ENCODE data around the gene RASGEF1B. TPM values are rescaled to one million over a fixed set of nuclear protein-coding genes. Genes with fewer than 3 reads are reported as not detected.

Gene RASGEF1B
- total RNA-seq, 4 donors from 2014 or later, result 5.2 to 18.6 (median 6.2) TPM

GRCh38 chr4:81436096-81436495 is 35.6 kb downstream of the RASGEF1B start:
- no peak for DNase-seq (ENCODE audit: extremely low spot score)
- Histone ChIP-seq H3K4me3 (no peak overlapping the region), H3K27me3 (no peaks in the 10 kb centered on the region), H3K9me3 (no peaks in the 10 kb centered on the region), H3K36me3 (peaks cover 6 to 73% (median 39%) of the 10 kb centered on the region in 4 donors), H3K4me1 (no peaks in the 10 kb centered on the region), H3K27ac (replicated peaks in 1 of 4) (no peak overlapping the region)
- intact Hi-C loops (cut with DNase I), result no loop called here
- TF ChIP-seq POLR2AphosphoS5 (IDR thresholded peaks at IDR 0.05) (no peak), CTCF (IDR thresholded peaks at IDR 0.05) (no peak), EP300 (IDR thresholded peaks at IDR 0.05) (no peak), POLR2A (IDR thresholded peaks at IDR 0.05; ENCODE audit: low read depth) (no peak)

GRCh38 chr4:81432825-81433224 is 38.9 kb downstream of the RASGEF1B start:
- no peak for DNase-seq (ENCODE audit: extremely low spot score)
- 94% methylated on average over 4 of the region's 4 CpGs for WGBS
- peaks cover 10 to 56% (median 38%) of the 10 kb centered on the region in 4 donors for H3K36me3 ChIP-seq
- H3K27me3 ChIP-seq, result no peaks in the 10 kb centered on the region
- no peaks in the 10 kb centered on the region for H3K4me1 ChIP-seq
- no peak overlapping the region for H3K4me3 ChIP-seq
- H3K9me3 ChIP-seq, result no peaks in the 10 kb centered on the region
- no peak overlapping the region for H3K27ac ChIP-seq (replicated peaks in 1 of 4)
- TF ChIP-seq CTCF (IDR thresholded peaks at IDR 0.05), result no peak
- TF ChIP-seq EP300 (IDR thresholded peaks at IDR 0.05), result no peak
- no peak for TF ChIP-seq POLR2A (IDR thresholded peaks at IDR 0.05; ENCODE audit: low read depth)
- no peak for TF ChIP-seq POLR2AphosphoS5 (IDR thresholded peaks at IDR 0.05)
- intact Hi-C loops (cut with DNase I), result no loop called here

GRCh38 chr4:81431971-81432370 is 39.7 kb downstream of the RASGEF1B start:
- DNase-seq (ENCODE audit: extremely low spot score), result no peak
- WGBS, result 96% methylated on average over 1 of the region's 1 CpG
- peaks cover 10 to 58% (median 36%) of the 10 kb centered on the region in 4 donors for H3K36me3 ChIP-seq
- H3K4me1 ChIP-seq, result peaks cover 0 to 4% (median 0%) of the 10 kb centered on the region in 4 donors
- no peak overlapping the region for H3K4me3 ChIP-seq
- H3K27ac ChIP-seq (replicated peaks in 1 of 4), result no peak overlapping the region
- H3K9me3 ChIP-seq, result no peaks in the 10 kb centered on the region
- intact Hi-C loops (cut with DNase I), result no loop called here
- TF ChIP-seq EP300 (IDR thresholded peaks at IDR 0.05) (no peak), POLR2AphosphoS5 (IDR thresholded peaks at IDR 0.05) (no peak), CTCF (IDR thresholded peaks at IDR 0.05) (no peak)
- H3K27me3 ChIP-seq, result no peaks in the 10 kb centered on the region

- TF ChIP-seq POLR2A (IDR thresholded peaks at IDR 0.05; ENCODE audit: low read depth) (no peak), EP300 (IDR thresholded peaks at IDR 0.05) (no peak), CTCF (IDR thresholded peaks at IDR 0.05) (no peak), POLR2AphosphoS5 (IDR thresholded peaks at IDR 0.05) (no peak)
- 93% methylated on average over 25 of the region's 25 CpGs for WGBS
- no peak overlapping the region for H3K27ac ChIP-seq (replicated peaks in 1 of 4)
- no peaks in the 10 kb centered on the region for H3K27me3 ChIP-seq
- H3K4me1 ChIP-seq, result peaks cover 0 to 4% (median 0%) of the 10 kb centered on the region in 4 donors
- DNase-seq (ENCODE audit: extremely low spot score), result no peak
- H3K9me3 ChIP-seq, result no peaks in the 10 kb centered on the region
- intact Hi-C loops (cut with DNase I), result no loop called here
- H3K4me3 ChIP-seq, result no peak overlapping the region
- peaks cover 10 to 65% (median 40%) of the 10 kb centered on the region in 4 donors for H3K36me3 ChIP-seq
Observed at GRCh38 chr4:81429607-81430006, 42.1 kb downstream of the RASGEF1B start.

GRCh38 chr4:81429031-81429430 is 42.7 kb downstream of the RASGEF1B start:
- intact Hi-C loops (cut with DNase I), result no loop called here
- H3K36me3 ChIP-seq, result peaks cover 10 to 60% (median 36%) of the 10 kb centered on the region in 4 donors
- WGBS, result 84% methylated on average over 6 of the region's 6 CpGs
- no peaks in the 10 kb centered on the region for H3K9me3 ChIP-seq
- no peaks in the 10 kb centered on the region for H3K27me3 ChIP-seq
- no peak for DNase-seq (ENCODE audit: extremely low spot score)
- H3K27ac ChIP-seq (replicated peaks in 1 of 4), result no peak overlapping the region
- no peak overlapping the region for H3K4me3 ChIP-seq
- H3K4me1 ChIP-seq, result peaks cover 0 to 4% (median 0%) of the 10 kb centered on the region in 4 donors
- TF ChIP-seq POLR2AphosphoS5 (IDR thresholded peaks at IDR 0.05), result no peak
- TF ChIP-seq CTCF (IDR thresholded peaks at IDR 0.05), result no peak
- TF ChIP-seq POLR2A (IDR thresholded peaks at IDR 0.05; ENCODE audit: low read depth), result no peak
- TF ChIP-seq EP300 (IDR thresholded peaks at IDR 0.05), result no peak

Data from esophagus muscularis mucosa (tissue), 4 donors.